HG03354 (cell line): ENCODE data around the gene GLI3.

Experiments used
- ATAC-seq: cut with Tn5 transposase; IDR thresholded peaks from one replicate; pipeline ENCODE4 v1.9.1; 2021; ENCODE audit warnings: mild to moderate bottlenecking; ENCODE audit not compliant: unreplicated experiment, poor library complexity, severe bottlenecking

Gene GLI3

DNA sequence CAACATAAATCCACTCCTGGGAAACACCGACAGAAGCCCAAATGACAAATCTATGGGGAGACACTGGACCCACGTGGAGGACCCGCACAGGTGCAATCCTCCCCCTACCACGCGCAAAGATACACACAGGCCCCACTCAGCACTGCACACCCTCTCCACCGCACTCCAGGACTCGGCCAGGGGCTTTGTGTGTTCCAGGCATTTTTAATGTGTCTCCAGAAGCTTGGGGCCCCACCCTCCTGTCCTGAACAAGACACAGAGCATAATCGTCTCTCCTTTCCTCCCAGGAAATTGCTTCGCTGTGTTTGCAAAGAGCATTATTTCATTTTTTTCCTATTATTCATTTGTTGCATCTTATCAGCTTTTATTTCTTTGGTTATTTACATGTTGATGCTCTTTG is 82.8 kb downstream of the GLI3 start:
- ATAC-seq, result no peak

DNA sequence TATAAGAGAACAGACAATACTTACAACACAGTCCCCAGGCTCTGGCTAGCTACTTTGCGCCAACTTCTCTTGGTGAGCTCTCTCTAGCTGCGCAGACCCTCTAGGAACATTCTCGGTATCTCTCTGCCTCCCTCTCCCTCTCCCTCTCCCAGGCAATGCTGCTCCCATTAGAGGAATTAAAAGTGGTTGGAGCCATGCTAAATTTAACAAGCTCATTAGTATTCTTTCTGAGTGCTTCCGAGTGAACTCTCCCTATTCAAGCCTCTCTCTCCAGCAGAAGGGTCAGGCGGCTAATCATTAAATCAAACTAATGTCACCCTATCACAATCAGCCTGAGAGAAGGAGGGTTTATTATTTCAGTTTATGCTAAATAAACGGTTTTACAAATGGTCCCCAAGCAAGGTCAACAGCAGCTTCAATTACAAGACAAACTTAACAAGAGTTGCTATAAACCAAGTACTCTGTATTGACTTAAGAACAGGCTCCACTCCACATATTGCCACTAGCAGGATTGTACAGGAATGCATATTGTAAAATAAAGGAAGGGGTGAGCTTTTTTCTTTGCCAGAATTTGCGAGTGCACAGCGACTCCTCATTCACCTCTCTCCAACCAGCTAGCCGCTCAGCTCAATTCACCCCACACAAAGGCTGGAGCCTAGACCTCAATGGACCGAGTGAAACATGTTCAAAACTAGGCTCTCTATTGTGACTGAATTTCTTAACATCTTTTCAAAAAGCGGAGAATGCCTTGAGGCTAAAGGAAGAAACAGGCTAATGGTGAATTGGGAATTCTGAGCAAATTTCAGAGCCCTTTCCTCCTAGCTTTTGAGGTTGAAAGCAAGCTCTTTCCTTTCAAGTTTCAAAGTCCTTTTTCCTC is 84.4 kb downstream of the GLI3 start:
- no peak for ATAC-seq

DNA sequence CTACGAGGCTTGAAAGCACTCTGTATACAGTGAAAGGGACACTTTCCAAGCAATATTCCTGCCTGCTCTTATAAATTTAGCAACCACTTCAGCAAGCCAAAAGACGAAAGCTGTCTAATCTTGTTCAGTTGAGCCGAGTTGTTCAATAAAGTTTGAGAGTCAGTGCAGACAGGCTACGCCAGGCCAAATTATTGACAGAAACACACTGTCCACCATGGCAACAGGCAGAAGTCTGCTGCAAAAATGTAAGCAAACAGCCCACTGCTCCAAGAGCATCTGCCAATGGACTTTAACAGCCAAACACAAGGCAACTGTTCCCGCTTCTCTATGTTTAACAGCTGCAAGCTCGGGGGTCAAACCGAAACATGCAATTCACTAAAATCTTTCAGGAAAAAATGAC is 85.7 kb downstream of the GLI3 start:
- no peak for ATAC-seq

DNA sequence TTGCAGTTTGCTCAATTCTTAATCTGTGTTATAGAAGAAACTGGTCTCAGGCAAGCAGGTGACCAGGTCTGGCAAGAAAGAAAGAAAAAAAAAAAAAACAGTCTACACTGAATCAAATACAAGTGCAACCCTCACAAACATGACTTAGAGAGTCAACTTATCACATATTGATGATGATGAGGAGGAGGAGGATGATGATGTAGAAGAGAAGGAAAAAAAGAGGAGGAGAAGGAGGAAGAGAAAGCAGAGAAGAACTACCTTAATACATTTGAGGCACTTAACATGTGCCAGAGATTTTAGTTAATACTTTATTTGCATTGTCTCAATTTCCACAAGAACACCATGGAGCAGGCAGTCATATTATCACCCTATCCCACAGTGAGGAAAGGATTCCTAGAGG is 91.5 kb downstream of the GLI3 start:
- ATAC-seq, result no peak

DNA sequence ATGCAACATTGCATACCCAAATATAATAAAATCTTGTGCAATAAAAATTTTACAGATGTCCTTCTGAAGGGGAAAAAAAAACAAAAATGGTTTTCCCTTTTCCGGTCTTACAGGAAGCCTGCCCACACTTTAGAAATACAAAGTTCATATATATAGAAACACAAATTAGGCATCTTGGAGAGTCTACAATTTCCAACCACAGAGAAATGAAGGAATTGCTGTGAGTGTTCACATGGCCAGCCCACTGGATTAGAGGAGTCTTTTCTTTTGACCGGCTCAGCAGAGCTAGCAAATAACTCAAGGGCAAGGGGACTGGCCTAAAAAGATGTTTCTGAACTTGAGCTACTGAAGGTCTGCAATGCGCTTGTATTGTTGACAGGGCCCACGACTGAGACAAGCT is 92.4 kb downstream of the GLI3 start:
- ATAC-seq, result no peak

DNA sequence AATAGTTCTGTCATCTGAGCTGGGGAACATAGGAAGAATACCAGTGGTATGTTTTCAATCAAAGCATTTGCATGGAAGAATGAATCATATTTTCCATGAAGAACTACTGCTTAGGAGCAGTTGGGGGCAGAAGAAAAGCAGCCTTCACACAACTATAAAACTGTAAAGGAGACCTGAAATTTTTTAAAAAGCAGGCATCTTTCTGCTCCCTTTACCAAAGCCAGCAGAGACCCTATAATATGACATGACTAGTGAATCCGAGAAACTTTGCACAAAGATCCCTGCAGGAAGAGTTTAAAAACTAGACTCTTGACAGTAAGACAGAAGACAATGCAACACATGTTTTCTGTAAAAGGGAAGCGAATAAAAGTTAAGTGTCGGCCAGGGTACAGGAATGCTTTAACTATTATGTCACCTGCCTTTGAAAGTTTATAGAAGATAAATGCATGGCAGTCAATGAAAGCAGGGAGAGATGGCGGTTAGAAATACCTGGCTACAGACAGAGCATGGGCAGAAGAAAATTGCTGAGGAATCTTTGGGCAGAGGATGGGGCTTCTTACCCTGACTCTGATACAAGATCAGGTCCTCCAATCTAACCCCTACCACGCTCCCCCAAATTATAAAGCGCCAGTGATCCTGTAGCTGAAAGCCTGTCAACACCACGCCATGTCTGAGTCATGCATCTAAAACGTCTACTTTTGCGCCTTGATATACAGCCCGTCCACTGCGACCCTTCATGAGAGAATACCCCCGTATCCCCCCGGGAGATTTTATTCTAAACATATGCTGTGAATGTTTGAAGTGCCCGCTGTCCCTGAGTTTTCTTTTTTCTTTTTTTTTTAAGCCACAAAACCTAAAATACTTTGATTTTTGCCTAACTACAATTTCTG is 93.1 kb downstream of the GLI3 start:
- ATAC-seq, result no peak

DNA sequence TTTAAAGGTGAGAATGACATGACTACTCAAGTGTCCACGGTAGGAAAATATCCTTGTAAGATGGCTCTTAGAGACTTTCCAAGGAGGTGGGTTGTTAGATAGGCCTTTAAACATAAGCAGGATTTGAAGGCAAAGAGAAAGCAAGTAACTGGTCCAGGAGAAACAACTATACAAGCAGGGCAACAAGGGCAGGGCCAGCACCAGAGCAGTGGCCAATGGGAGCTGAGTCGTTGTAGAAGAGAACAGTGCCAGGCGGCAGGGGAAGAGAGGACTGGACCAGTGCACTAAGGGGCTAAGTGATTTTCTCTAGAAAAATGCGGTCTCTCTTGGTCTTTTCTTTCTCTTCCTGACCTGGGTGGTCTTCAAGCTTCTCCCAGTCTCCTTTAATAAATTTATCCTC is 94.9 kb downstream of the GLI3 start:
- ATAC-seq, result no peak

DNA sequence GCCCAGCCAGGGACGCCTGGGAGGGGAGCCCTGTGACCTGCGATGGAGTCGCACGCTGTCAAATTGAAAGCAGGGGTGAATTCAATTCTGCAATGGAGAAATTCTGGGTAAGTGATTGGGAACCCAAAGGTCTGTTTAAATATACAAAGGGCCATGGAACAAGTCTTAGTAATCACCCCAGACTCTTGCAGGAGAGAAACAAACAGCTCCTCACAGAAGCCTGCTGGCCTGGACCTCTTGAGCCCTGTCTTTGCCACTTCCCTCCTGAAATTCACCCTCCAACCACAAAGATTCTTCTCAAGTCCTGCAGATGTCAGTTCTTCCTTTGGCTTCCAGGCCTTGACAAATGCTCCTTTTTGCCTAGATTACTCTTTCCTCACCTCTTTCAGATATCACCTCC is 97.3 kb downstream of the GLI3 start:
- ATAC-seq, result no peak

DNA sequence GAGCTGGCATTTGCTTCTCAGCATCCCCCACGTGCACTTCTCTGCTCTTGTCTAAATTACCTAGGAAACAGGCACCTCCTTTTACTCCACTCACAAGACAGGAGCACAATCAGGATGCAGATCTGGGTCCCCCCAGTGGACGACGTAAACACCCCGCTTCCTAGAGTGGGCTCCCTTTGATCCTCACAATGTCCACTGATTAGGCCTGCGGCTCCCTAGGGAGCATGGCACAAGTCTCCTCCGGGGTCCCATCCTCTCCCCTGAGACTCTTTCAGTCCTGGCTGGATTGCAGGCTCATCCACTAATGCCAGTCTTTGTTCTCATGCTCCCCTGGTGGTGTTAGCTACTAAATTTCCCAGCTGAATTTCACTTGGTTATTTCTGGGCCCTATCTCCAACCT is 98.3 kb downstream of the GLI3 start:
- ATAC-seq, result no peak

DNA sequence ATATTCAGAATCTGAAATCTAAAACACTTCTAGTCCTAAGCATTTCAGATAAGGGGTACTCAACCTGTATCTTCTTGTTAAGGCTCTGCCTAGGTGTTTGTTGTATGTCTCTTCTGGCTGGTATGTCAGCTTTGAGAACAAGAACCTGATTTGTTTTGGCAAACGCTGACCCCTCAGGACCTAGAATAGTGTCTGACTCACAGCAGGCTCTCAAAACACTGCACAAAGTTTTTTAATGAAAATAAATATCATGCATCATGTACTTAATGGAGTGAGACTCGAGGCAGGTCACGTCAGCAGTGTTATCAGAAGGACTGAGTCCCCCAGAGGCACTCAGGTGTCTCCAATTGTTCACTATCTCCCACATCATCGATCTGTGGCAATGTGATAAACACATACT is 99.1 kb downstream of the GLI3 start:
- no peak for ATAC-seq

DNA sequence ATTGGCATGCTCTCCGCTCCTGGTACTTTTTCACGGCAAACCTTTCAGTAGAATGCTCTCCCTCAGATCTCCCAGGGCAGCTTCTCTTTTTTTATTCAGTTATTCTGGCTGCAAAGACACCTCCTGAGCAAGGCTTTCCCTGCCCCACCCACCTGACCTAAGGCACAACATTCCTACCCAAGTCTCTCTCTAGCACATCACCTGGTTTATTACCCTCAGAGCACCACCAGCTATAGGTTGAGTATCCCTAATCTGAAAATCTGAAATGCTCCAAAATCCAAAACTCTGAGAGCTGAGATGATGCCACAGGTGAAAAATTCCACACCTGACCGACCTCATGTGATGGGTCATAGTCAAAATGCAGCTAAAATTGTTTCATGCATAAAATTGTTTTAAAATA is 99.6 kb downstream of the GLI3 start:
- no peak for ATAC-seq

DNA sequence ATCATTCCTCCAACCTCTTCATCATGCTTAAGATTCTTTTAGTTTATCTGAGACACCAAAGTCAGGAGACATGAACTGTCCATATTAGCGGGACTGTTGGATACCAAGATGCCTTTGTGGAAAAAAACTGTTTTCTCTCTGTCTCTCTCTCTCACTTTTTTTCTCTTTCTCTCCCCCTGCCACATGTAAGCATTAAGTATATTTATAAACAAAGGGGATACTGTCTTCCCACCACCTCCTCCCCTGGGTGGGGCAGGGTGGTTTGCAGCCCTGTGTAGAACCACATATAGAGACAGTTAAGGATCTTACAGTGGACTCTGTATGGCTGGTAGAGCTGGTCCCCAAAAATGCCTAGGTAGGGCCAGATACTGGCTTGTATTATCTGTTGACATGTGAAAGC is 101.3 kb downstream of the GLI3 start:
- ATAC-seq, result no peak

DNA sequence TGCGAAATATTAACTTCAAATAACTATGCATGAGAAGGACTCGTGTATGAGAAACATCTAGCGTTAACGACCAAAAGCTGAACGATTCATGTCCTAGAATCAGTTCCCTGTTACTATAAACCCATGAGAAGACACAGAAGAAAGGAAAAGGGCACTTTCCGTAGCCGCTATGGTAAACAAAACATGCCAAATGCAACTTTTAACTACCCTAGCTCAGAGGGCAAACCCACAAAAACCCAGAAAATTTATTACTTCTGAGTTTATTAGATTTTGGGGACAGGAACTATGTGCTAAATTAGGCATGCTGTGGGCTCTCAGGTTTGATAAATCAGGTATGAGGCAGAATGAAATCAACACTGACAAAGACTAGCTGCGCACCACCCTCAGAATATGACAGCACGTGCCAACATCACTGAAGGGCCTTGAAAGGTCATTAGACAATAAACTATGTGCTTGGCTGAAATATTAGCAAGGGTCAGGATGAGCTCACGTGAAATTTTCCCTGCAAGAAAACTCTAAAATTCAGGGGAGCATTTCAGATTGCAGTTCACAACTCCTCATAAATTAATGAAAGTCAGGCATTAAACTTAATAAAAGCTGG is 102.6 kb downstream of the GLI3 start:
- ATAC-seq, result no peak

DNA sequence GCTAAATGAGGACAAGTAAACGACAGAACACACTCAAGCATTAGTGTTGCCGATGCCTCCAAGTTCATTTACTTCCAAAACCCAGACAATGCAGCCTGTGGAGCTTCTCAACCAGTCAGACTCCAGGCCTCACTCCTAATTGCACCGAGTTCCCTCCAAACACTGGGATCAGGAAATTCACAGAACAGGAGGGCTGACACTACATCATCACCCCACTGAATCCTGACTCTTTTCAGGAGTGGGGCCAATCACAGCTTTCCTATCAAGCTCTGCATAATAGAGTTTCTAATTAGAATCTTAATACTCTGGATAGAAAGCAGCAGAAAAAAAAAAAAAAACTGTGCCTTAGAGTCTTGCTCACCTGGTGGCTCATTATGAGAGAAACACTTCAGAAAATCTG is 103.7 kb downstream of the GLI3 start:
- ATAC-seq, result no peak

DNA sequence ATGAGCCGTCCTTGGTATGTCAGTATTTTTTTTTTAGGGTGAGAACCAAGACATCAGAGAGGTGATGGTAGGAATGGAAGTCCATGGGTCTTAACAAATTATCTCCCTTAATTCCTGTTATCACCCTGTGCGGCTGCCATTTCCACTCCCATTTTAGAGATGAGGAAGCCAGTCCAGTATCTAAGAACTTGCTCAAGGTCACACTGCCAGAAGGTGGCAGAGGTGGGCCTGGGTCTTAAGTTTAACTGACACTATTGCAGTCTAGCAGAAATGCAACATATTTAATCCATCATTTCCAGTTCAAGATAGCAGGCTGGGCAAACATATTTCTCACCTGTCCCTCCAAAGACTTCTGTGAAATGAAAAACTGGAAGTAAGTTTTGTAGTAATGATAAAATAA is 108.3 kb downstream of the GLI3 start:
- ATAC-seq, result no peak

DNA sequence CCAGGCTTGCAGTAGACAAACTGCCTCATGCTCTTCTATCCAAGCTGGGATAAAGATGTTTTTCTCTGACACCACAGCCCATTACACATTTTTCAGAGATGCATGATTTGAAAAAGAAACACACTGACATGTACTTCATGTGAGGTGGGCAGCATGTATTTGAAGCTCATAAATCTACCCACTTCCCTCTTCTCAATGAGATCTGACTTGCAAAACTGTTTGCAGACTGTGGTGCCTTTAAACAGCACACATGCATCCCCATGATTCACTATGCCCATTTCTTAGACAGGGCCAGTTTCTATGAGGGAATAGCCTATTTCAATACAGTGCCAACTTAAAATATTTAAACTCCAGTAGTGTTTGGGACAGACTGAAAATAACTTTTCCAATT is 109.8 kb downstream of the GLI3 start:
- no peak for ATAC-seq

DNA sequence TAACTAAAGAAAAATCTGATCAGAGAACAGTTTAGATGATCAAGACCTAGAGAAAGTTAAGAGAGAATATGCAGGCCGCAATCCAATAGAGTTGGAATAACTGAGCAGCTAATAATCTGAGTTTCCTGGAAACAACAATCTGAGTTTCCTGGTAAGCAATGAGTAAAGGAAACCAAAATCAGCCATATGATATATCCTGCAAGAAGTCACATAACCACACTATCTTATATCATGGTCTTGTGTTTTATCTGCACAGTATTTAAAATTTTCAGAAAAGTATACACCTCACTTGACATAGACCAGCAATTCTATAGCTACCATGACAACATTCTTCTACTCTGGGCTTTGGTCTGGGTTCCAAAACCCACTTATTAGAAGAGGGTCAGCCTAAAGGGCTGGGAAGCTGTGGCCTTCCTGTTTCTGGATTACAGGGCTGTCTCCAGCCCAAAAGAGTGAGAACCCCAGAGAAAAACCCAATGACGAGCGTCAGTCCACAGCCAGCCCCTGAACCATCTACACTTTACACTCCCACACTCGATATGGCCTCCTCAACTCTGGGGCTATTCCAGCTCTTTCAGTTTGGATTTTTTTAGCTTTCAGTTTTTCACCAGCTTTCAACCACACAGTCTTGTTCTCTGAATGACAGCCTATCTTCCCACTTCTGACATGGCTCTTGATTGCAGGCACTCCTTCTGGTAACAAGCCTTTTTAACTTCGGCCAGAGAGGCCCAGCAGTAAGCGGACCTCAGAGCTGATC is 110.4 kb downstream of the GLI3 start:
- no peak for ATAC-seq

DNA sequence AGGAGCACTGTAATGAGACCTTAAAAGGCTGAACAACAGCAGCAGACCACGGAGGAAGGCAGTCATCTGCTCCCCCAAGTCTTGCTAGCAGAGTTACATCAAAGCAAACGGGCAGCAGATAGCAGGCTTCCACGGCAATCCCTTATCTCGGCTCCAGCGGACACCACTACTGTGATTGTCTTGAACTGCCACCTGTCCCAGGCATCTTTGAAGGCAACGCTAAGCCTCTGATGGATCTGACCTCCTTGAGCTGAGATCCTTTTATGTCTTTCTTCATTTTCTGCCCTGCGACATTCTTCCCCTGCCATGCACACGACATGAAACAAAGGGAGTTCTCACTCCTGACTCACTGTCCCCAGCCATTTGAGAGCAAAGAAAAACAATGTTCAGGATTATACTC is 111.7 kb downstream of the GLI3 start:
- no peak for ATAC-seq

DNA sequence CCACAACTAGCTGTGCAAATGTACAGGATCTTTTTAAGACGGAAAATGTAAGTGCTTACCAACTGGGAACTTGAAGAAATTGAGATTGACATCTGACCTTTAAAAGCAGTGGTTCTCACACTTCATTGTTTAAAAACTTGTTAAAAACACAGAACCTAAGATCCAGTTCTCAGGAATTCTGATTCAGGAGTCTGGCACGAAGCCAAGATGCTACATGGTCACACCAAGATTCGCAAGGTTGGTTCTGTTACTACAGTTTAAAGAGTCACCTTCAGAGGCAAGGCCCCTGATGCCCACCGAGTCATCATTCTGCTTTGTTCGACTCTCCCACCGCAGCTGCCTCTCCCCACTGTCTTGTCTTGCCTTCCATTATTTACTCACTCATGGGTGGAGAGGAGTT is 113.3 kb downstream of the GLI3 start:
- ATAC-seq, result no peak

DNA sequence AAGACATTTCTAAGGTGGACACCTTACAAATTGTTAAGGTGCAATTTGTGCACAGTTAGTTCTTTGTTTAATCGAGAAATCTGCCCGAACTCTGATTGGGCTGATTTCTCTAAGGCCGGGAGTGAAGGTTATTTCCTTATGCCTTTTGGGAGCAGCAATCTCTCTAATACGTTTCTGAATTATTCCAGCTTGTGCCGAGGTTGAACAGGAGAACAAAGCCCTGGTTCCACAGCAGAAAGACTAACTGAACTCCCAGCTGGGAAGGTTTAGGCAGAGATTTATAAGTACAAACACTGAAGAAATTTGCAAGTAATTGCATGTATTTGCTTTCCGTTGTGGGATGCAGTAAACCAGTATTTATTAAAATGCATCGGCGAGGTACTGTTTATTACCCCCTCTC is 116.8 kb downstream of the GLI3 start:
- ATAC-seq, result no peak
